ENCODE results near the gene LPP.

DNA sequence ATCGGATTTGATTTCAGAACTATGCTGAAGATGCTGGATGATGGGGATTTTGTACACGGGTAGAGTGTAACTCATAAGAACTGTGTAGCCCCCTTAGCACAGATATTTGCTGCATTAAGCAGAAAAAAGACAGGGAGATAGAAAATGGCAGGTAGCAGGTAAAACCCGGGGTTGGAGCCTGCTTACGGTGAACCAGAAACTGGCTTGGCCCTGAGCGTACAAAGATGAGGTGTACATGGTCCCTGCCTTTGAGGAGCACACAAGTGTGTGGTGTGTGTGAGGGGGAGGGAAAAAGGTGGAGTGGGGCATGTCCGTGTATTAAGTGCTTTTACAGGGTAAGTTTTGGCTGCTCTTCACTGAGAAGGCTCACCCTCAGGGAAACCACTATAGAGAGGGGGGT is 3.5 kb downstream of the LPP start:
- TF ChIP-seq, protein P1, sequence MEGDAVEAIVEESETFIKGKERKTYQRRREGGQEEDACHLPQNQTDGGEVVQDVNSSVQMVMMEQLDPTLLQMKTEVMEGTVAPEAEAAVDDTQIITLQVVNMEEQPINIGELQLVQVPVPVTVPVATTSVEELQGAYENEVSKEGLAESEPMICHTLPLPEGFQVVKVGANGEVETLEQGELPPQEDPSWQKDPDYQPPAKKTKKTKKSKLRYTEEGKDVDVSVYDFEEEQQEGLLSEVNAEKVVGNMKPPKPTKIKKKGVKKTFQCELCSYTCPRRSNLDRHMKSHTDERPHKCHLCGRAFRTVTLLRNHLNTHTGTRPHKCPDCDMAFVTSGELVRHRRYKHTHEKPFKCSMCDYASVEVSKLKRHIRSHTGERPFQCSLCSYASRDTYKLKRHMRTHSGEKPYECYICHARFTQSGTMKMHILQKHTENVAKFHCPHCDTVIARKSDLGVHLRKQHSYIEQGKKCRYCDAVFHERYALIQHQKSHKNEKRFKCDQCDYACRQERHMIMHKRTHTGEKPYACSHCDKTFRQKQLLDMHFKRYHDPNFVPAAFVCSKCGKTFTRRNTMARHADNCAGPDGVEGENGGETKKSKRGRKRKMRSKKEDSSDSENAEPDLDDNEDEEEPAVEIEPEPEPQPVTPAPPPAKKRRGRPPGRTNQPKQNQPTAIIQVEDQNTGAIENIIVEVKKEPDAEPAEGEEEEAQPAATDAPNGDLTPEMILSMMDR (IDR thresholded peaks at IDR 0.05; ENCODE audit: borderline replicate concordance, extremely low read depth, low read length, poor library complexity, severe bottlenecking): no peak
- no peak for TF ChIP-seq EZH2 (IDR thresholded peaks at IDR 0.05; ENCODE audit: borderline replicate concordance, low read depth, low read length, severe bottlenecking)

Measured in DND-41 (cell line).